Central memory CD4-positive, alpha-beta T cell (primary cell): Measurements from ENCODE around the gene COX6A2.

ENCODE experiments used
- DNase-seq: peaks from one replicate; pipeline ENCODE4 v3.0.0; 2022

Gene COX6A2

GRCh38 chr16:31407406-31407805, 20.8 kb downstream of the COX6A2 start:
- DNase-seq, result no peak

GRCh38 chr16:31404353-31405064, 23.7 kb downstream of the COX6A2 start:
- DNase-seq, result no peak

GRCh38 chr16:31403590-31404352, 24.4 kb downstream of the COX6A2 start:
- DNase-seq, result no peak

GRCh38 chr16:31402687-31403086, 25.5 kb downstream of the COX6A2 start:
- DNase-seq, result no peak

GRCh38 chr16:31401436-31401835, 26.7 kb downstream of the COX6A2 start:
- no peak for DNase-seq

GRCh38 chr16:31400191-31400590, 28.0 kb downstream of the COX6A2 start:
- DNase-seq, result no peak

- DNase-seq, result no peak
Observed at GRCh38 chr16:31397701-31398100, 30.5 kb downstream of the COX6A2 start.

- no peak for DNase-seq
Observed at GRCh38 chr16:31397096-31397660, 31.0 kb downstream of the COX6A2 start.

GRCh38 chr16:31395647-31396046, 32.5 kb downstream of the COX6A2 start:
- no peak for DNase-seq

GRCh38 chr16:31393056-31393455, 35.1 kb downstream of the COX6A2 start, which contains the start of gene ITGAD:
Gene ITGAD (plus strand): TSS chr16:31393335. CDS start chr16:31393361, 26 bp downstream.
- DNase-seq, result no peak

GRCh38 chr16:31390504-31391041, 37.6 kb downstream of the COX6A2 start:
- DNase-seq, result no peak

- DNase-seq, result no peak
Observed at GRCh38 chr16:31388535-31388934, 39.6 kb downstream of the COX6A2 start.

GRCh38 chr16:31386157-31386984, 41.8 kb downstream of the COX6A2 start:
- DNase-seq, result peak; percentile 2

GRCh38 chr16:31385680-31386079, 42.5 kb downstream of the COX6A2 start:
- no peak for DNase-seq

- DNase-seq, result peak; percentile 30
Observed at GRCh38 chr16:31382485-31383161, 45.5 kb downstream of the COX6A2 start.

GRCh38 chr16:31380201-31380600, 48.0 kb downstream of the COX6A2 start:
- DNase-seq, result no peak
